Stimulated activated CD4-positive, alpha-beta T cell treated with anti-CD3 and anti-CD28 coated beads, Interleukin-4, amount 100 ng/mL, for 1 hour (primary cell): Measurements from ENCODE around the gene ABHD17A.

Source experiments
- DNase-seq: peaks from one replicate; pipeline ENCODE4 v3.0.0-alpha.2; 2020

ABHD17A gene

GRCh38 chr19:1850809-1851653 is 34.3 kb downstream of the ABHD17A start:
- DNase-seq = no peak

DNA sequence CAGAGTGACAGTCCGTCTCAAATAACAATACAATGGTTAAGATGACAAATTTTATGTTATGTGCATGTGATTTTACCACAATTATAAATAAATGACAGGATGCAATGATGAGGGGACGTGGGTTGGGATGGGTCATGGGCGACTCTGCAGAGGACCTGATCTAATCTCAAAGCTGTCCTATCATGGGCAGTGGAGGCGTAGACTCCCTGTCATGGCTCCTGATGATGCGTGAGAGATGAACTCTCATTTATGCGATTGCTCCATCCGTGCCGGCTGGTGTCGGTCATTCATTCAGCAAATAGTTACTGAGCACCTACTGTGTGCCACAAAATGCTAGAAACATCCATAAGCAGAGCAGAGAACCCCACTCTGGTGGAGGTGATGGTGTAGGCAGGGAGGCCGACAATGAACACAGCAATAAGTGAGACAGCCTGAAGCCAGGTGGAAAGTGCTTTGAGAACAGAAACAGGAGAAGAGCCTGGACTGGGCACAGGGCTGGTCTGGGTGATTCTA is 35.4 kb downstream of the ABHD17A start:
- DNase-seq = no peak

- no peak for DNase-seq
Measured at GRCh38 chr19:1849132-1849474, 36.2 kb downstream of the ABHD17A start.

- peak; percentile 97 for DNase-seq
Measured at GRCh38 chr19:1848399-1849131, 36.7 kb downstream of the ABHD17A start, which contains the start of gene REXO1. Gene REXO1, minus strand, starts transcription at chr19:1848483. Its CDS starts 125 bp downstream, at chr19:1848358.

DNA sequence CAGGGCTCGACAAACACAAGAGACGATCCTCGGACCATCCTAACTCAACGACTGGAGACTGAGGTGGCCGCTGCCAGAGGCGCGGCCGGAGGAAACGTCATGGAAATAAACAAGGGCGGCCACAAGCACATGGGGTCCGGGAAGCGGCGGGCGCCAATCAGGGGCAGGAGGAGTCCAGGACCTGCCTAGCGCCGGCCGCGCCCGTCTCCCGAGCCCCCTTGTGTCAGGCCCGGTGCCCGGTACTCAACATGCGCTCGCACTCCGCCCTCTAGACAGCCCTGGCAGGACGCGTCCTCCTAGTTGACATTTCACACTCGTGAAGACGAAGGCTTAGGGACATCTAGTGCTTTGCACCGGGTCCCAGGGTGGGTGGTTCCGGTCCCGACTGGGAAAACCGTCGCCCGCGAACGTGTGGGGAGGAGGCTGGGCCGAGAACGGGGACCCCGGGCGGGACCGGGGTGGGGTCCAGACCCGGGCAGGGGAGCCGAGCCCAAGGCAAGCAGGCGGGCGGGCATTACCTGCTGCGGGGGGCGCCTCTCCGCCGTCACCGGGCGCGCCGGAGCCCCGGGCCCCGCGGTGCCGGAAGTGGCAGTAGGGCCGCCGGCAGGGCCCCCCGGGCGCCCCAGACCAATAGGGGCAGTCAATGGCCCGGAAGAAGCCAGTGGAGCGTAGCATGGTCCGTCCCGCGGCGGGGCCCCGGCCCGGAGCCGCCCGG is 37.5 kb downstream of the ABHD17A start:
- no peak for DNase-seq

GRCh38 chr19:1847348-1847683 is 38.0 kb downstream of the ABHD17A start:
- DNase-seq = no peak

- DNase-seq = no peak
Measured at GRCh38 chr19:1846517-1847204, 38.6 kb downstream of the ABHD17A start.

DNA sequence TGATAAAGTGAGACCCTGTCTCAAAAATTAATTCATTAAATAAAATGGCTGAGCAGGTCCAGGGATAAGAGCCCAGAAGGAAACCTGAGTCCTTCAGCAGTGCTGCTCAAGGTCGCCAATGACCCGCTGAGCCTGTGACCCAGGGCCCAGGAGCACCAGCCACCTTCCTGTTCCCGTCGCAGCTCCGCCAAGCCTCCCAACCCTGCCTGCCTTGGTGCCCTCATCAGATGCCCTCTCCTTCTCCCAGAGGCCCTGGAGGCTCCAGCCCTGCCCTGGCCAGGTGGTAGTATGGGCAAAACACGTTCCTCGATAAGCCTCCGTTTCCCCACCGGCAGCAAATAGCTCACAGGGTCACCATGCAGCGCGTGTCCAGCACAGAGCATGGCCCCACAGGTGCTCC is 39.7 kb downstream of the ABHD17A start:
- no peak for DNase-seq

- no peak for DNase-seq
Measured at GRCh38 chr19:1845125-1845515, 40.2 kb downstream of the ABHD17A start.

- no peak for DNase-seq
Measured at GRCh38 chr19:1844513-1845124, 40.7 kb downstream of the ABHD17A start.

GRCh38 chr19:1843646-1844394 is 41.5 kb downstream of the ABHD17A start:
- no peak for DNase-seq

DNA sequence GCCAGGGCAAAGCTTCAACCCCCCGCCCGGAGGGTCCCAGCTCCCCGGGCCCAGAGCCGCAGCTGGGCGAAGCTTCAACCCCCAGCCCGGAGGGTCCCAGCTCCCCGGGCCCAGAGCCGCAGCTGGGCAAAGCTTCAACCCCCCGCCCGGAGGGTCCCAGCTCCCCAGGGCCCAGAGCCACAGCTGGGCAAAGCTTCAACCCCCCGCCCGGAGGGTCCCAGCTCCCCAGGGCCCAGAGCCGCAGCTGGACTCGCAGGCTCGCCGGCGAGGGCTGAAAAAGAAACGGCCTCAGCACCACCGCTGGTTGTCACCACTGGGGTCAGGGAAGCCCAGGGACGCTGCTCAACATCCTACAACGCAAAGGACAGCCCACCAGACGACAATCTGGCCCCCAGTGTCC is 42.2 kb downstream of the ABHD17A start:
- DNase-seq = no peak

DNA sequence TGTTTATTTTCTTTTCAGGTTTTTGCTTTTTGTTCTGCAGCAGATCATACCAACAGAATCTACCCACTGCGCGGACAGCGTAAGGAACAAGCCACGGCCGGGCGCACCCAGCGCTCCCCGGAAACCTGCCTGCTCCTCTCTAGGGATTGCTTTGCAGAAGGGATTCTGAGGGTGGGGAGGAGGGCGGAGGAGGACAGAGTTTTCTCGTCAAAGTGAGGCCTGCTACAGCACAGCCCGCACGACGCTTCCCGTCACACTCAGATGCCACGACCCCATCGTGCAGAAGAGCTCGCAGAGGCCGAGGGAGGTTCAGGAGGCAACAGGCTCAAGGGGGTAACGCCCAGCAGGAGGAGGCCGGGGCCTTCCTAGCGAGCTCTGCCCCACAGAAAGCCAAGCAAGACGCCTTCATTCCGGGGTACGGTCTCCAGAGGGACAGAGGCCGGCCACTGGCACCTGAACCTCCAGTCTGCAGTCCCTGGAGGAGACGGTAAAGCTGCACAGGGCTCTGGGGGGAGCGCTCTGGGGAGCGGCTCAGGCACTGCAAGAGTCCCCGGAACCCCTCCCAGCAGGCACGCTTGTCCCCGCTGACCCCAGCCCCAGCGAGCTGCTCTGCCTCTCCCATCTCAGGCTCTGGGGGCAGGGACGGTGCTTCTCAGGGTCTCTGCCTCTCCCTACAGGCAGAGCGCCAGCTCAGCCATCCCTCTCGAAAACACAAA is 43.9 kb downstream of the ABHD17A start:
- no peak for DNase-seq

DNA sequence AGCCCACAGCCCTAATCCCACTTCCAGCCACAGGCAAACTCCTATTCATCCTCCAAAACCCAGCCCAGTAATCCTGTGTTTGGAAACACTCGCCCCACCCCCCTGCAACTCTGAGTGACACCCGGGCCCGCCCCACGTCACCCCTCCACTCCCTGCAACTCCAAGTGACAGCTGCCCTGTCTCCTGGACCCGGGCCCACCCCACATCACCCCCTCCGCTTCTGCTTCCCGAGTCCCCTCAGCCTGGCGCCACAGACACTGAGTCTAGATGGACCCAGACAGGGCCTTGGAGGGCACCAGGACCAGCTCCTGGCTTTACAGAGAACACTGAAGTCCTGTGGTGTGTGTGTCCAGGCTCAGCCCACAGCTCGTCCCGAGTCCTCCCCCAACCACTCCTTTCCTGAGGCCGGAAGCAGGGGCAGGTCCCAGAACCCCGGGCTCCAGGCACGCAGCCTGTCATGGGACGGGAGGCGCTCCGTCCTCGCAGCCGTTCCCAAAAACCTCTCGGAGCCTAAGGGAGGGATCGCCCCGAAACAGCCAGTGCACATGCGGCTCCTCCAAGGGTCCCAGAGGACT is 44.7 kb downstream of the ABHD17A start:
- no peak for DNase-seq

- no peak for DNase-seq
Measured at GRCh38 chr19:1839658-1840540, 45.4 kb downstream of the ABHD17A start.

- DNase-seq = peak; percentile 69
Measured at GRCh38 chr19:1837625-1838105, 47.6 kb downstream of the ABHD17A start.

DNA sequence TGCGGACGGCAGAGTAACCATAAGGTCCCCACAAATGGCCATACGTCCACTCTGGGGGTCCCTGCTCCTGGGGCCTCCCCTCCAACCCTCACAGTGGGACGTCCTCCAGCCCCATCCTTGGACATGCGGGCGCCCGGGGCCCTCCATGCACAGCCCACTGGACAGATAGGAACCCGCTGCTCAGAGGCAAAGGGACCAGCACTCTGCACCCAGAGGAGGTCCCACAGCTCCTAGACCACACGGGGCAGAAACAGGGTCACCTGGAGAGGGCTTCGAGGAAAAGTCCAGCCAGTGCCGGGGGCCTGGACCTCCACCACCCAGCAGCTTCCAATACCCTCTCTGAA is 48.1 kb downstream of the ABHD17A start:
- DNase-seq = no peak

DNA sequence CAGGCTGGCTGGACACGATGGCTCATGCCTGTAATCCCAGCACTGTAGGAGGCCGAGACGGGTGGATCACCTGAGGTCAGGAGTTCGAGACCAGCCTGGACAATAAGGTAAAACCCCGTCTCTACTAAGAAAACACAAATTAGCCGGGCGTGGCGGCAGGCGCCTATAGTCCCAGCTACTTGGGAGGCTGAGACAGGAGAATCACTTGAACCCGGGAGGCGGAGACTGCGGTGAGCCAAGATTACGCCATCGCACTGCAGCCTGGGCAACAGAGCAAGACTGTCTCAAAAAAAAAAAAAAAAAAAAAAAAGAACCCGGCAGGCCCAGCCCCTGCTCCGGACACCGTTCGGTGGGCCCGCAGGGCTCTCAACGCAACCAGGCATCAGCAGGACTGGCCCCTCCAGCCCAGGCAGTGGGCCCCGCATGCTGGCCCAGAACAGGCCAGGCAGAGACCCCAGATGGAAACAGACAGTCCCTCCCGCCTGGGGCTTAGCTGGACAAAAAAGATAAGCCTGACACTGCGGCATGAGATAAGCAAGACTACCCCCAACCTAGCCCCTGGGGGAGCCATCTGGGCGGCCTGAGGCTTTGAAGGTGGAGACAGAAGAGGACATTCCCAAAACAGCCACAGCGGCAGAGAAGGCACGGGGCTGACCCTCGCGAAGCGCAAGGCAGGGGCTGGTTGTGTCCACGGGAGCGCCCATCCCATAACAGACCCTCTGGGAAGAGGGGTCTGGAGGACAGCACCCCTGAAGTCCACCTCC is 48.7 kb downstream of the ABHD17A start:
- no peak for DNase-seq

DNA sequence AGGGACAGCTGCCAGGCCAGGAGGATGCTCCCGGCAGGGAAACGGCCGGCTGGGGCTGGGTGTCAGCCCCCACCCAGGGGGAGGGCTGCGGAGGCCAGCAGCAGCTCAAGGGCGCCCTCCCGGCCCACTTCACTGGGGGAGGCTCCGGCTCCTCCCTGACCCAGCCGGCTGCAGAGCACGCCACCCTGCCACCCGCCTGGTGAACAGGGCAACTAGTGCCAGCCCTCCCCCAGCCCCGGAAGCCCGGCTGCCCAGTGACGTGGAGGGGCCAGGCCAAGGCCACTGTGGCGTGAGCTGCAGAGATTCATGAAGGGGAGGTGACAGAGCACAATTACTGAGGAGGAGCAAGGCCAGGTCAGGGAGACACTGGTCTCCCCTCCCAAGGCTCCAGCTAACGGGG is 51.8 kb downstream of the ABHD17A start:
- DNase-seq = no peak
